ENCODE results near the gene SMG1.

SMG1 gene

DNA sequence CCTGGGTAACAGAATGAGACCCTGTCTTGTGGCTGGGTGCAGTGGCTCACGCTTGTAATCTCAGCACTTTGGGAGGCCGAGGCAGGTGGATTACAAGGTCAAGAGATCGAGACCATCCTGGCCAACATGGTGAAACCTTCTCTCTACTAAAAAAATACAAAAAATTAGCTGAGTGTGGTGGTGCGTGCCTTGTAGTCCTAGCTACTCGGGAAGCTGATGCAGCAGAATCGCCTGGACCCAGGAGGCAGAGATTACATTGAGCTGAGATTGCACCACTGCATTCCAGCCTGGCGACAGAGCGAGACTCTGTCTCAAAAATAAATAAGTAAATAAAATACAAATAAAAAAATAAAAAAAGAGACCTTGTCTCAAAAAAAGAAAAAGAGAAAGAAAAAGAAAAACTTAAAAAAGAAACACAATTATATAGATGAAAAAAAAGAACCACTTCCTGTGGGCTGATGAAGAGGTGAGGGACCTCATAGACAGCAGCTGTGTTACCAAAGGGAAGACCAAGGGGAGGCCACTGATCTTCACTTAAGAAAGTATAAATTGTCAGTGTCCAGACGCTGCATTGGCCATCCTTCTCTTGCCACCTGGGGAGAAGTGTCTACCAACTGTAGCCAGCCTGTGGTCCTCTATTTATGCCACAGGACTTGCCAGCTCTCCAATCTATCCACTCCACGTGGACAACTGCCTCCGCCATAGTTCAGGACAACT lies 24.4 kb upstream of the SMG1 start:
- Histone ChIP-seq H3K9me3 (ENCODE audit: insufficient read depth, low read depth, low read length) (no peaks in the 10 kb centered on the region), H3K4me1 (ENCODE audit: insufficient read depth, low read length) (no peaks in the 10 kb centered on the region), H3K36me3 (ENCODE audit: insufficient read depth, low read depth, low read length) (no peaks in the 10 kb centered on the region), H3K9ac (ENCODE audit: low read depth, low read length) (no peak overlapping the region), H3K27ac (ENCODE audit: low read length) (no peak overlapping the region), H3K4me3 (ENCODE audit: low read length) (no peak overlapping the region), H3K27me3 (ENCODE audit: insufficient read depth, low read length) (no peaks in the 10 kb centered on the region)

DNA sequence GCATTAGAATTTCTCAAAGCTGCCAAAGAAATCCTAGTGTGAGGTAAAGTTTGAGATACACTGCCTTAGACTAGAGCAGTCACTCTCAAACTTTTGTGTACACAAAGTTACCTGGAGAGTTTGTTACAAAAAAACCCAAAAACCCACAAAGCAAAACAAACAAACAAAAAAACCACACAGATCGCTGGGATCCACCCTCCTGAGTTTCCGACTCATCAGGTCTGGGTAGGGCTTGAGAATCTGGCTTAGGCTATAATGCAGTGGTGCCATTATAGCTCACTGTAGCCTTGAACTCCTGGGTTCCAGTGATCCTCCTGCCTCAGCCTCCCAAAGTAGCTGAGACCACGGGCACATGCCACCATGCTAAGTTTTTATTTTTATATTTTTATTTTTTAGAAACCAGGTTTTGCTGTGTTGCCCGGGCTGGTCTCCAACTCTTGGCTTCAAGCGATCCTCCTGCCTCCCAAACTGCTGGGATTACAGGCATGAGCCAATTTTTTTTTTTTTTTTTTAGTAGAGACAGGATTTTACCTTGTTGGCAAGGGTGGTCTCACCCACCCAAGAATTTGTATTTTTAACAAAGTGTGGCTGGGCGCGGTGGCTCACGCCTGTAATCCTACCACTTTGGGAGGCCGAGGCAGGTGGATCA lies 22.3 kb upstream of the SMG1 start:
- H3K4me3 ChIP-seq (ENCODE audit: low read length): no peak overlapping the region
- no peaks in the 10 kb centered on the region for H3K9me3 ChIP-seq (ENCODE audit: insufficient read depth, low read depth, low read length)
- no peaks in the 10 kb centered on the region for H3K4me1 ChIP-seq (ENCODE audit: insufficient read depth, low read length)
- H3K9ac ChIP-seq (ENCODE audit: low read depth, low read length): no peak overlapping the region
- H3K27me3 ChIP-seq (ENCODE audit: insufficient read depth, low read length): no peaks in the 10 kb centered on the region
- H3K27ac ChIP-seq (ENCODE audit: low read length): no peak overlapping the region
- H3K36me3 ChIP-seq (ENCODE audit: insufficient read depth, low read depth, low read length): no peaks in the 10 kb centered on the region

DNA sequence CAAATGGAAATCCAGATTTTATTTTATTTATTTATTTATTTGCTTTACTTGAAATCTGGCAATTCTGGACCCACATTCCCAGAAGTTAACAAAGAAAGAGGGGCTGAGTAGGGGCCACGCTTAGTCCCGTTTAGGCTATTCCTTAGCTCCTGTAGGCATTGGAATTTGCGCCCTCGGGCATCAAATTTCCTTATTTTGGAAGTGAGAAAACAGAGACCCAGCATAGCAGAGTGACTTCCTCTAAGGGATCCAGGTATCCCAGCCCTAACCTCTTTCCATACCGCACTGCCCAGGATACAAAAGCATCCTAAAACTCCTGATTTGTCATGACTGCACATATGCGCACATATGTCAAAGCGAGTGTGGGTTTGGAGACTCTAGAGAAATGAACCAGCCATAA lies 19.0 kb upstream of the SMG1 start:
- H3K36me3 ChIP-seq (ENCODE audit: insufficient read depth, low read depth, low read length): no peaks in the 10 kb centered on the region
- no peak overlapping the region for H3K4me3 ChIP-seq (ENCODE audit: low read length)
- no peaks in the 10 kb centered on the region for H3K4me1 ChIP-seq (ENCODE audit: insufficient read depth, low read length)
- no peak overlapping the region for H3K9ac ChIP-seq (ENCODE audit: low read depth, low read length)
- H3K27ac ChIP-seq (ENCODE audit: low read length): no peak overlapping the region
- no peaks in the 10 kb centered on the region for H3K9me3 ChIP-seq (ENCODE audit: insufficient read depth, low read depth, low read length)
- no peaks in the 10 kb centered on the region for H3K27me3 ChIP-seq (ENCODE audit: insufficient read depth, low read length)

DNA sequence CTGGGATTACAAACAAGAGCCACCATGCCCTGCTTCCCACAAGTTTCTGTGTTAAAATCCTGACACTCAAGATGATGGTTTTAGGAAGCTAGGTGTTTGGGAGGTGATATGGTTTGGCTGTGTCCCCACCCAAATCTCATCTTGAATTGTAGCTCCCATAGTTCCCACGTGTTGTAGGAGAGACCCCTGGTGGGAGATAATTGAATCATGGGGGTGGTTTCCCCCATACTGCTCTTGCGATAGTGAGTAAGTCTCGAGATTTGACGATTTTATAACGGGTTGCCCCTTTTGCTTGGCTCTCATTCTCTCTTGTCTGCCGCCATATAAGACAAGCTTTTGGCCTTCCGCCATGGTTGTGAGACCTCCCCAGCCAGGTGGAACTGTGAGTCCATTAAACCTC lies 17.2 kb upstream of the SMG1 start:
- no peaks in the 10 kb centered on the region for H3K36me3 ChIP-seq (ENCODE audit: insufficient read depth, low read depth, low read length)
- no peaks in the 10 kb centered on the region for H3K27me3 ChIP-seq (ENCODE audit: insufficient read depth, low read length)
- no peak overlapping the region for H3K27ac ChIP-seq (ENCODE audit: low read length)
- H3K9me3 ChIP-seq (ENCODE audit: insufficient read depth, low read depth, low read length): no peaks in the 10 kb centered on the region
- H3K4me1 ChIP-seq (ENCODE audit: insufficient read depth, low read length): no peaks in the 10 kb centered on the region
- H3K9ac ChIP-seq (ENCODE audit: low read depth, low read length): no peak overlapping the region
- H3K4me3 ChIP-seq (ENCODE audit: low read length): no peak overlapping the region

DNA sequence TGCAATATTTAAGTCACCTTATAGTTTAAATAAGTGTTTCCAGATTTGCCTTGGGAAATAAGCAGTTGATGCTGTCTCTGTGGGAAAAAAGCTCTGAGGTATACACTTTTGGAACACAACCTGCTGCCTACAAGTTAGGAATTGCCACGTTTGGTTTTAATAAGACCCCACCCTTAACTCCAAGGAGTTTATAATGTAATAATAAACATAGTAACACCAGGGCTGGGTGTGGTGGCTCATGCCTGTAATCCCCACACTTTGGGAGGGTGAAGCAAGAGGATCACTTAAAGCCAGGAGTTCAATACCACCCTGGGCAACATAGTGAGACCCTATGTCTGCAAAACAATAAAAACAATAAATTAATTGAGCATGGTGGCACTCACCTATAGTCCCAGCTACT lies 15.9 kb upstream of the SMG1 start:
- Histone ChIP-seq H3K27ac (ENCODE audit: low read length) (no peak overlapping the region), H3K4me1 (ENCODE audit: insufficient read depth, low read length) (no peaks in the 10 kb centered on the region), H3K27me3 (ENCODE audit: insufficient read depth, low read length) (no peaks in the 10 kb centered on the region), H3K9me3 (ENCODE audit: insufficient read depth, low read depth, low read length) (no peaks in the 10 kb centered on the region), H3K4me3 (ENCODE audit: low read length) (no peak overlapping the region), H3K36me3 (ENCODE audit: insufficient read depth, low read depth, low read length) (no peaks in the 10 kb centered on the region), H3K9ac (ENCODE audit: low read depth, low read length) (no peak overlapping the region)

DNA sequence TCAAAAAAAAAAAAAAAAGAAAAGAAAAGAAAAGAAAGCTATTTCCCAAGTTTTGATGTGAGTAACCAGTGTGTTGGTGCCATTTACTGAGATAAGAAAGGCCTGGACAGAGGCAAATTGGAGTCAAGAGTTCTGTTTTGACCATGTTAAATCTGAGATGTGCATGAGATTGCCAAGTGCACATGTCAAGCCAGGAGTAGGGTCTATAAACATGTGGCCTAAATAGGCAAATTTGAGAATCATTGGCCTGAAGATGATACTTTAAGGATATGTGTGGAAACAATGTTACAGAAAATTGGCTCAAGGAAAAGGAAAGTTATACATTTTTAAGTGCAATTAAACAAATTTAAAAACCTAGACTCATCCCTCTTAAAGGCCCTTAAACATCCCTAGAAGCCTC lies 15.3 kb upstream of the SMG1 start:
- Histone ChIP-seq H3K27me3 (ENCODE audit: insufficient read depth, low read length) (no peaks in the 10 kb centered on the region), H3K4me3 (ENCODE audit: low read length) (no peak overlapping the region), H3K9ac (ENCODE audit: low read depth, low read length) (no peak overlapping the region), H3K9me3 (ENCODE audit: insufficient read depth, low read depth, low read length) (no peaks in the 10 kb centered on the region), H3K27ac (ENCODE audit: low read length) (no peak overlapping the region), H3K36me3 (ENCODE audit: insufficient read depth, low read depth, low read length) (no peaks in the 10 kb centered on the region), H3K4me1 (ENCODE audit: insufficient read depth, low read length) (no peaks in the 10 kb centered on the region)

DNA sequence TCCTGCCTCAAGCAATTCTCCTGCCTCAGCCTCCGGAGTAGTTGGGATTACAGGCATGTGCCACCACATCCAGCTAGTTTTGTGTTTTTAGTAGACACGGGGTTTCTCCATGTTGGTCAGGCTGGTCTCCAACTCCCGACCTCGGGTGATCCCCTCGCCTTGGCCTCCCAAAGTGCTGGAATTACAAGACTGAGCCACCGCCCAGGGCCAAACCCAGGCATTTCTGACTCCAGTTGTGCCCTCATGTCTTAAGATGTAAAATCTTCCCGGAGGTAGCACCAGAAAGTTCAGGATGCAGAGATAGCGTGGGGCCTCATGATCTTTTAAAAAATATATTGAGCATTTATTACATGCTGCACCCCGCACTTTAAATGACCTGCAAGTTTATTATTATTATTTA lies 12.8 kb upstream of the SMG1 start:
- Histone ChIP-seq H3K27ac (ENCODE audit: low read length) (no peak overlapping the region), H3K4me3 (ENCODE audit: low read length) (no peak overlapping the region)

DNA sequence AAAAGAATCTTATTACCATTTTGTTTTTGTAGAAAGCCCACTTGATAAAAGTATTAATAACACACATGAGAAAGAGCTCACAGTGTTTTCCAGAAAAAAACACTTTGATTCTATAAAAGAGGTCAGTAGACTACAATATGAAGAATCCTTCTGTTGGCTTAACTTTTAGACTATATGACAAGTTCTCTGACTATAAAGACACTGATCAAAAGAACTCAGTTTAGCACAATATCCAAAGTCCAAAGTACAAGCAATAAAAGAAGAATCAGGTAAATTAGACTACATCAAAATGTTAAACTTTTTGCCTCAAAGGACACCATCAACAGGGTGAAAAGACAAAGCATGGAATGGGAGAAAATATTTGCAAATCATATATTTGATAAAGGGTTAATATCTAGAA lies 11.2 kb upstream of the SMG1 start:
- H3K27ac ChIP-seq (ENCODE audit: low read length): no peak overlapping the region
- no peaks in the 10 kb centered on the region; the same call in 1 of the 2 replicates for H3K4me1 ChIP-seq (ENCODE audit: insufficient read depth, low read length)
- no peaks in the 10 kb centered on the region for H3K27me3 ChIP-seq (ENCODE audit: insufficient read depth, low read length)
- no peak overlapping the region for H3K4me3 ChIP-seq (ENCODE audit: low read length)
- no peaks in the 10 kb centered on the region for H3K36me3 ChIP-seq (ENCODE audit: insufficient read depth, low read depth, low read length)
- no peak overlapping the region for H3K9ac ChIP-seq (ENCODE audit: low read depth, low read length)
- H3K9me3 ChIP-seq (ENCODE audit: insufficient read depth, low read depth, low read length): no peaks in the 10 kb centered on the region

More for the DNA sequence above, 12.8 kb upstream of the SMG1 start:
- Histone ChIP-seq H3K4me1 (ENCODE audit: insufficient read depth, low read length) (no peaks in the 10 kb centered on the region), H3K9ac (ENCODE audit: low read depth, low read length) (no peak overlapping the region), H3K36me3 (ENCODE audit: insufficient read depth, low read depth, low read length) (no peaks in the 10 kb centered on the region), H3K27me3 (ENCODE audit: insufficient read depth, low read length) (no peaks in the 10 kb centered on the region), H3K9me3 (ENCODE audit: insufficient read depth, low read depth, low read length) (no peaks in the 10 kb centered on the region)

DNA sequence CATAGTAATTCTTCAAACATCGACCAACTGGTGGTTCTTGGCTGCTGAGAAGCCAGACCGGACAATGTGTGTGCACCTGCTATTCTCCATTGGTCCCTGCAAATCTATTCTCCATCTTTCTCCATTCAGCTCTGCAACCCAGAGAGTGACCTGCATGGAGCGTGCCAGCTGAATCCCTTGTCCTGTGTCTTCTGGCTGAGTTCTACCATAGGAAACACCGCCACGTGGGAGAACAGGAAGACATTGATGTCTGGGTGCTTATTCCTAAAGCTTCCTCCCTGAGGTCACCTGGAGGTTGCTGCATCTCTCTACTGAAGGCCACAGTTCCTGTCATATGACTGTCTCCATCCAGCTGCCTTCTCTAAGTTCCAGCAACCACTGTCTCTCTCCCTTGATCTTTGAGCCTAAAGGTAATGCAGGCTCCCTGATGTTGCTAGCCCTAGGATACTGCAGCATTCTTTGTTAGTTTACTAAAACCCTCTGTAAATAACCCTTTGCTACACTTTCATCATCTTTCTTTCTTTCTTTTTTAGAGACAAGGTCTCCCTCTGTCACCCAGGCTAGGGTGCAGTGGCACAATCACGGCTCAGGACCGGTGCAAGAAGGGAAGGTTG lies 10.6 kb upstream of the SMG1 start:
- Histone ChIP-seq H3K9me3 (ENCODE audit: insufficient read depth, low read depth, low read length) (no peaks in the 10 kb centered on the region), H3K27ac (ENCODE audit: low read length) (no peak overlapping the region), H3K36me3 (ENCODE audit: insufficient read depth, low read depth, low read length) (no peaks in the 10 kb centered on the region), H3K27me3 (ENCODE audit: insufficient read depth, low read length) (no peaks in the 10 kb centered on the region), H3K9ac (ENCODE audit: low read depth, low read length) (no peak overlapping the region), H3K4me1 (ENCODE audit: insufficient read depth, low read length) (no peaks in the 10 kb centered on the region; the same call in 1 of the 2 replicates), H3K4me3 (ENCODE audit: low read length) (no peak overlapping the region)

DNA sequence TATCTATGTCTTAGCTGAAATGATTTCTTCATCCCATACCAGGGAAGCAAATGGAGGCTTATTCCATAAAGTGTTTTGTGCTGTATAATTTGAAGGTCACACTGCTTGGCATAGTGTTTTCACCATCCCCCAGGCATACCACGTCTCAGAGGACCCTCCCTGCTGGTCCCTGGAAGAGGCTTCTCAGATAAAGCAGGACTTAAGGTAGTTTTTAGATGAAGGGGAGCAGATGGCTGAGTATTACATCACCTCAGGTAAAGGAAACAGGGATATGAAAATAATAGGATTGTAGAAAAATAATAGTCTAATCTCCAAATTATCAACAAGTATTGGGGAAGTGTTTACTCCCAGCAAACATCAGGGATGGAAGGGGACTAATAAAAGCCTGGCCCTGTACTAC lies 7.3 kb upstream of the SMG1 start:
- no peaks in the 10 kb centered on the region for H3K9me3 ChIP-seq (ENCODE audit: insufficient read depth, low read depth, low read length)
- no peak overlapping the region for H3K4me3 ChIP-seq (ENCODE audit: low read length)
- no peaks in the 10 kb centered on the region for H3K36me3 ChIP-seq (ENCODE audit: insufficient read depth, low read depth, low read length)
- no peaks in the 10 kb centered on the region; the same call in 1 of the 2 replicates for H3K4me1 ChIP-seq (ENCODE audit: insufficient read depth, low read length)
- no peak overlapping the region for H3K9ac ChIP-seq (ENCODE audit: low read depth, low read length)
- H3K27ac ChIP-seq (ENCODE audit: low read length): no peak overlapping the region
- no peaks in the 10 kb centered on the region for H3K27me3 ChIP-seq (ENCODE audit: insufficient read depth, low read length)

DNA sequence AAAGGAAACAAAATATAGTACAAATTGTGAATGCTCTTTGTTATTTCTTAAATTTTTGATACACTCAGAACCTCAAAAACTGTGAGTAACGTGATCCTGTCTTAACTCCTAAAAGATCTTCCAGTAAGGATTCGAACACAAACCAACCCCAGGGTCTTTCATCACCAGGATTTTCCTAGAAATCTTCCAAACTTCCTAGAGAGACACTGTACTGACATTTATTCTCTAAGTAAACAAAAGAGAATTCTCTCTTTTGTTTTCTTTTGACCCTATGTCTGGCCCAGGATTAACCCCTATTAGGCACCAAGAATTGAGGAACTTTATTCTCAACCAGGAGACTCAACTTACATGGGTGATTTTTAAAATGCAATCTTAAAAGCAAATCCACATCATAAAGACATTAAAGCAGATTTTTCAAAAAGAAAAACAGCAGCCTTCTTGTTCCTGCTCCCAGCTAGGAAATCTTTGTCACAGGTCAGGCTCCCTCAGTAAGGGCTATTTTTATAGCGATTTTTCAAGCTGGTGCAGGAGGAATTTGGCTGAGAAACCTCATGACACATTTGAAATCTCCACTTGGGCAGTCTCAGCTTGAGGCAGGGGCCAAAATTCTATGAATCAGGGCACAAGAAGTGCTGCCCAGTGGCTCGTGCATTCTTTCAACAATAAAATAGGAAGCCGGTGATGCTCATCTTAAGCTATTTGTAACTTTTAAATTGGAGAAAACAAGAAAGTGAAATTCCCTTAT lies 6.2 kb upstream of the SMG1 start:
- H3K4me3 ChIP-seq (ENCODE audit: low read length): no peak overlapping the region
- H3K36me3 ChIP-seq (ENCODE audit: insufficient read depth, low read depth, low read length): no peaks in the 10 kb centered on the region
- no peaks in the 10 kb centered on the region for H3K9me3 ChIP-seq (ENCODE audit: insufficient read depth, low read depth, low read length)
- H3K9ac ChIP-seq (ENCODE audit: low read depth, low read length): no peak overlapping the region
- H3K27ac ChIP-seq (ENCODE audit: low read length): no peak overlapping the region
- no peaks in the 10 kb centered on the region; the same call in 1 of the 2 replicates for H3K4me1 ChIP-seq (ENCODE audit: insufficient read depth, low read length)
- H3K27me3 ChIP-seq (ENCODE audit: insufficient read depth, low read length): no peaks in the 10 kb centered on the region

Data from iPS-20b (cell line).